SK-N-SH treated with all-trans-retinoic acid at 6 μM for 48 hours (cell line): ENCODE results near the gene FGGY.

Source experiments
- ATAC-seq: fragments of 200-7000 bp; cut with Tn5 transposase; 3 replicates; pipeline ENCODE4 v1.9.1; 2020; ENCODE audit warnings: mild to moderate bottlenecking, moderate library complexity
- ARNTL ChIP-seq: fragments of 450-650 bp; formaldehyde crosslinking; IDR thresholded peaks from 2 replicates; pipeline ENCODE4 v1.5.0; 2020; ENCODE audit warnings: low read depth, mild to moderate bottlenecking, moderate library complexity, borderline replicate concordance
- BACH2 ChIP-seq: fragments of 250-450 bp; sonication (Bioruptor Pico); IDR thresholded peaks from 2 replicates; pipeline ENCODE4 v1.9.0; 2021; ENCODE audit warnings: mild to moderate bottlenecking, borderline replicate concordance
- CREB5 ChIP-seq: fragments of 250-450 bp; sonication (Bioruptor Pico); IDR thresholded peaks from 2 replicates; pipeline ENCODE4 v1.5.1; 2020; ENCODE audit warnings: low read depth, mild to moderate bottlenecking, moderate library complexity
- CSDC2 ChIP-seq: fragments of 250-450 bp; sonication (Bioruptor Pico); IDR thresholded peaks from 2 replicates; pipeline ENCODE4 v1.5.0; 2020; ENCODE audit warnings: mild to moderate bottlenecking, moderate library complexity
- CSRNP3 ChIP-seq: fragments of 250-450 bp; sonication (Bioruptor Pico); IDR thresholded peaks from 2 replicates; pipeline ENCODE4 v1.5.1; 2021; ENCODE audit warnings: mild to moderate bottlenecking, moderate library complexity
- GLIS3 ChIP-seq: fragments of 250-450 bp; sonication (Bioruptor Pico); IDR thresholded peaks from 2 replicates; pipeline ENCODE4 v1.5.0; 2020; ENCODE audit warnings: mild to moderate bottlenecking, moderate library complexity
- ISL1 ChIP-seq: fragments of 250-450 bp; sonication (Bioruptor Pico); IDR thresholded peaks from 2 replicates; pipeline ENCODE4 v2.1.2; 2022; ENCODE audit warnings: mild to moderate bottlenecking, moderate library complexity
- OSR1 ChIP-seq: fragments of 250-450 bp; sonication (Bioruptor Pico); IDR thresholded peaks from 2 replicates; pipeline ENCODE4 v1.8.0; 2022; ENCODE audit warnings: moderate library complexity, mild to moderate bottlenecking, inconsistent platforms
- PATZ1 ChIP-seq: fragments of 250-450 bp; sonication (Bioruptor Pico); IDR thresholded peaks from 2 replicates; pipeline ENCODE4 v1.8.0; 2020; ENCODE audit warnings: mild to moderate bottlenecking, moderate library complexity, borderline replicate concordance
- POU6F1 ChIP-seq: fragments of 250-450 bp; sonication (Bioruptor Pico); IDR thresholded peaks from 2 replicates; pipeline ENCODE4 v1.8.0; 2021; ENCODE audit warnings: low read depth, mild to moderate bottlenecking, moderate library complexity, borderline replicate concordance
- PPARA ChIP-seq: fragments of 250-450 bp; sonication (Bioruptor Pico); IDR thresholded peaks from 2 replicates; pipeline ENCODE4 v1.5.0; 2020; ENCODE audit warnings: mild to moderate bottlenecking, borderline replicate concordance
- RARB ChIP-seq: fragments of 250-450 bp; sonication (Bioruptor Pico); IDR thresholded peaks from 2 replicates; pipeline ENCODE4 v1.8.0; 2021; ENCODE audit warnings: mild to moderate bottlenecking, moderate library complexity
- SNAI2 ChIP-seq: fragments of 250-450 bp; sonication (Bioruptor Pico); IDR thresholded peaks from 2 replicates; pipeline ENCODE4 v1.5.0; 2020; ENCODE audit warnings: mild to moderate bottlenecking, moderate library complexity
- TCF4 ChIP-seq: fragments of 250-450 bp; sonication (Bioruptor Pico); IDR thresholded peaks from 2 replicates; pipeline ENCODE4 v1.8.0; 2021; ENCODE audit warnings: mild to moderate bottlenecking, moderate library complexity, borderline replicate concordance
- TSHZ2 ChIP-seq: fragments of 250-450 bp; sonication (Bioruptor Pico); IDR thresholded peaks from 2 replicates; pipeline ENCODE4 v1.5.0; 2020; ENCODE audit warnings: mild to moderate bottlenecking, moderate library complexity
- ZC3H10 ChIP-seq: fragments of 250-450 bp; sonication (Bioruptor Pico); IDR thresholded peaks from 2 replicates; pipeline ENCODE4 v1.5.1; 2021; ENCODE audit warnings: mild to moderate bottlenecking, moderate library complexity
- ZFP30 ChIP-seq: fragments of 450-650 bp; formaldehyde crosslinking; IDR thresholded peaks from 2 replicates; pipeline ENCODE4 v1.5.0; 2022; ENCODE audit warnings: mild to moderate bottlenecking, moderate library complexity
- ZNF565 ChIP-seq: fragments of 450-650 bp; formaldehyde crosslinking; conservative IDR thresholded peaks from 2 replicates; pipeline ENCODE4 v1.5.0; 2020; ENCODE audit warnings: low read depth, mild to moderate bottlenecking, moderate library complexity

FGGY gene

GRCh38 chr1:59751801-59752200 is 454.9 kb downstream of the FGGY start (continued):
- no peak for TF ChIP-seq ZFP30 (CRISPR knock-in tag)

- TF ChIP-seq ARNTL (CRISPR knock-in tag) (no peak), POU6F1 (no peak), SNAI2 (no peak), ZNF565 (CRISPR knock-in tag) (no peak), GLIS3 (CRISPR knock-in tag) (no peak), CSRNP3 (no peak), RARB (CRISPR knock-in tag) (no peak), ZC3H10 (CRISPR knock-in tag) (no peak), BACH2 (CRISPR knock-in tag) (no peak), CREB5 (CRISPR knock-in tag) (no peak), OSR1 (CRISPR knock-in tag) (no peak), PATZ1 (CRISPR knock-in tag) (no peak), TSHZ2 (CRISPR knock-in tag) (no peak), TCF4 (CRISPR knock-in tag) (no peak), ISL1 (CRISPR knock-in tag) (no peak), CSDC2 (CRISPR knock-in tag) (no peak), ZFP30 (CRISPR knock-in tag) (no peak), PPARA (CRISPR knock-in tag) (no peak)
- no peak for ATAC-seq
Measured at GRCh38 chr1:59752556-59753414, 455.9 kb downstream of the FGGY start.

- ATAC-seq = no peak
- TF ChIP-seq ISL1 (CRISPR knock-in tag) = peak; percentile 94
- no peak for TF ChIP-seq POU6F1
Measured at GRCh38 chr1:59755069-59755685, 458.3 kb downstream of the FGGY start.
